Measurements from ENCODE around the gene CIAO2B.

Gene CIAO2B

DNA sequence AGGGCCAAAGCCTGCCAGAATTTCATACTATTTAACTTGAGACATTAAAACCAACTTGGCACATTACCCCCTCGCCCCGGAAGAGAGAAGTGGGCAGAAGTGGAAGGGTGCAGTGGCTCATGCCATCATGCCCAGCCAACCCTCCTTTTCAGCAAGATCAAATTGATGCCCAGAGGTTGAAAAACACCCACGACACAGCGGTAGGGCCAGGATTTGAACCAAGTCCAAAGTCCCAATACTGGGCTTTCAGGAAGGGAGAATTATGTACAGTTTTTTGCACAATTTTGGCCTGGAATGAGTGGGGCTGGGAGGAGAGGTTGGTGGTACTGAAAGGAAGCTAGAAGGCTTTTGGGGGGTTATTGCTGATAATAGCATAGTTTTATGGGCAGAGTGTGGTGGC, 42.8 kb downstream of the CIAO2B start:
- no peak for TF ChIP-seq CTCF (IDR thresholded peaks at IDR 0.05; ENCODE audit: control insufficient read depth, extremely low read depth, insufficient read depth)
- no peak for DNase-seq (ENCODE audit: low read depth)
- no peak overlapping the region for H3K4me3 ChIP-seq (ENCODE audit: low read depth, low read length)

DNA sequence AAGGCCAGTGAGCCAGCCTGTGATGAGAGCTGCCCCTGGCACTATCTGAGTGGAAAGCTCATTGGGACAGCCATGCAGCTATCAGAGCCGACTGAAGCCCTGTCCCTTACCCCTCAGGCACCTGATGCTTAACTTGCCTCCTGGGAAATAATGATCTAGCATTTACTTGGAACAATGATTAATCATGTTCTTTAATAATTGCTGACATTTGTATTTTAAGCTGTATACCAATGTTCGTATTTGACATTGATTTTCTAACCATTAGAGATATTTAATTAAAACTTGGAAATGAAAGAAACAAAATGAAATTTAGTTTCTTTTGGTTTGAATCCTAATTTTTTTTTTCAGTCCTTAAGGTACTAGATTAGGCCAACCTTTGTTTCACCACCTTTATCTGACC, 43.4 kb downstream of the CIAO2B start:
- no peak for TF ChIP-seq CTCF (IDR thresholded peaks at IDR 0.05; ENCODE audit: control insufficient read depth, extremely low read depth, insufficient read depth)
- DNase-seq (ENCODE audit: low read depth) = no peak

DNA sequence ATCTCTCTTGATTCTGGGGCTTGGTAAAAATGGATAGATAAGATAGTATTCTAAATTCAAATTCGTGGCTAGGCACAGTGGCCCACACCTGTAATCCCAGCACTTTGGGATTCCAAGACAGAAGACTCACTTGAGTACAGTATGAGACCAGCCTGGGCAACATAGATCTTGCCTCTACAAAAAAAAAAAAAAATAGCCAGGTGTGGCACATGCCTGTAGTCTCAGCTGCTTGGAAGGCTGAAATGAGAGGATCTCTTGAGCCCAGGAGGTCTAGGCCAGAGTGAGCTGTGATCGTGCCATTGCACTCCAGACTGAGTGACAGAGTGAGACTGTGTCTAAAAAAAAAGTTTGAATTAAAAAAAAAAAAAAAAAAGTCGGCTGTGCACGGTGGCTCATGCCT, 44.6 kb downstream of the CIAO2B start:
- H3K4me3 ChIP-seq (ENCODE audit: low read depth, low read length) = no peak overlapping the region
- DNase-seq (ENCODE audit: low read depth) = no peak
- no peak for TF ChIP-seq CTCF (IDR thresholded peaks at IDR 0.05; ENCODE audit: control insufficient read depth, extremely low read depth, insufficient read depth)

More for the DNA sequence above, 43.4 kb downstream of the CIAO2B start:
- no peak overlapping the region for H3K4me3 ChIP-seq (ENCODE audit: low read depth, low read length)

GRCh38 chr16:66888647-66889615, 45.3 kb downstream of the CIAO2B start:
- no peak for TF ChIP-seq CTCF (IDR thresholded peaks at IDR 0.05; ENCODE audit: control insufficient read depth, extremely low read depth, insufficient read depth)
- no peak for DNase-seq (ENCODE audit: low read depth)
- no peak overlapping the region for H3K4me3 ChIP-seq (ENCODE audit: low read depth, low read length)

DNA sequence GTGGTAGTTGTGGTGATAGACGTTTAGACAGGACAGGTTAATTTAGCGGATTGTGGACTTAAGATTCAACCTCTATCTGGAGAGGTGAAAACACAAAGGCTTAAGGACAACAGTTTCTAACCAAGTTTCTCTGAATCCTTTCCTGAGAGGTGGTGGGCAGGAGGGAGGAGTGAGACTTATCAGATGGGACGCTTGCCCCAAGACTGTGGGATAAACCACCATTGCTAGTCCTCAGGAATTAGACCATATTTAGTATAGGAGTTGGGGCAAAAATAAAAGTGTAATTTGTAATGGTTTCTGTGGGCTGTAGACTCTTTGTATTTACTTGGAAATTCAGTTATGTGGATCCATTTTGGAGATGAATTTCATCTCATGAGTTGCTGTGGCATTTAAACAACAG, 47.3 kb downstream of the CIAO2B start:
- no peak for TF ChIP-seq CTCF (IDR thresholded peaks at IDR 0.05; ENCODE audit: control insufficient read depth, extremely low read depth, insufficient read depth)
- DNase-seq (ENCODE audit: low read depth) = no peak
- no peak overlapping the region for H3K4me3 ChIP-seq (ENCODE audit: low read depth, low read length)

- DNase-seq (ENCODE audit: low read depth) = no peak
- no peak overlapping the region for H3K4me3 ChIP-seq (ENCODE audit: low read depth, low read length)
- TF ChIP-seq CTCF (IDR thresholded peaks at IDR 0.05; ENCODE audit: control insufficient read depth, extremely low read depth, insufficient read depth) = no peak
Observed at GRCh38 chr16:66886321-66886720, 47.9 kb downstream of the CIAO2B start.

All from LNCaP clone FGC (cell line).